Spleen (tissue), 7 donors: ENCODE measurements around the gene PLAA.
"Not testable (repeated sequence)": the region's sequence is repeated elsewhere in the genome, so short reads cannot be mapped to it uniquely, and the experiment has no call there.

ENCODE experiments used
- CTCF ChIP-seq, 11 experiments: fragments of 200-600 bp in 7 of 11; fragments of 450-650 bp in 4 of 11; sonication (generic) in 4 of 11; IDR thresholded peaks in 8 of 11; conservative IDR thresholded peaks in 3 of 11; 1 replicate in 7 of 11; 2 replicates in 4 of 11; pipeline versions ENCODE4 v1.4.0 to v1.8.0; 2016 to 2021; ENCODE audit warnings: antibody characterized with exemption in 11 of 11, inconsistent platforms in 4 of 11, mild to moderate bottlenecking in 1 of 11
- POLR2A ChIP-seq, 3 donors: fragments of 450-650 bp; IDR thresholded peaks; one replicate each; pipeline ENCODE4 v1.5.1; 2017; ENCODE audit warnings: antibody characterized with exemption in 3 of 3, mild to moderate bottlenecking in 1 of 3
- POLR2AphosphoS5 ChIP-seq, 3 donors: sonication (generic); formaldehyde crosslinking; IDR thresholded peaks; one replicate each; pipeline ENCODE4 v1.5.1; 2017; ENCODE audit warnings: antibody characterized with exemption in 3 of 3
- donor health status: DM: no; HTN: no; CAD: no; lungs with moderate emphysema.
- donor health status: DM: no; HTN: no; CAD: no.
- donor health status: DM: no; HTN: no; CAD: no.

DNA sequence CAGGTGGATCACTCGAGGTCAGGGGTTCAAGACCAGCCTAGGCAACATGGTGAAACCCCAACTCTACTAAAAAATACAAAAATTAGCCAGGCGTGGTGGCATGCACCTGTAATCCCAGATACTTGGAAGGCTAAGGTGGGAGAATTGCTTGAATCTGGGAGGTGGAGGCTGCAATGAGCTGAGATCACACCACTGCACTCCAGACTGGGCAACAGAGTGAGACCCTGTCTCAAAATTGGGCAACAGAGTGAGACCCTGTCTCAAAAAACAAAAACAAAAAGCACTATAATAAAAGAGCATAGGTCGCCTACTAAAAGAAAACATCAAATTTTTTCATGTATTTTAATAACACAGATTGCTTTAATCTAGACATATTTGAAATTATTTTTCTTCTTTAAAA lies 71.9 kb downstream of the PLAA start:
- TF ChIP-seq CTCF (IDR thresholded peaks at IDR 0.05 in 8 of 11, conservative IDR thresholded peaks at IDR 0.05 in 3 of 11); POLR2A (IDR thresholded peaks at IDR 0.05); POLR2AphosphoS5 (IDR thresholded peaks at IDR 0.05): not testable (repeated sequence)
